HepG2 (cell line): Measurements from ENCODE around the gene MTF1. TPM values are rescaled to one million over a fixed set of nuclear protein-coding genes. Genes with fewer than 3 reads are reported as not detected.

Experiments used
- EED ChIP-seq: sonication (generic); formaldehyde crosslinking; IDR thresholded peaks from 2 replicates; pipeline ENCODE4 v1.5.0; 2020; ENCODE audit warnings: mild to moderate bottlenecking, missing genetic modification reagents
- FOXP1 ChIP-seq, 2 experiments: fragments of 450-650 bp in 1 of 2; IDR thresholded peaks; 2 replicates each; pipeline ENCODE4 v1.6.1; 2017 to 2018; ENCODE audit warnings: antibody characterized with exemption in 1 of 2
- GMEB1 ChIP-seq: sonication (generic); formaldehyde crosslinking; IDR thresholded peaks from 2 replicates; pipeline ENCODE4 v1.5.1; 2020; ENCODE audit warnings: missing genetic modification reagents, mild to moderate bottlenecking, borderline replicate concordance
- GPBP1L1 ChIP-seq: sonication (generic); formaldehyde crosslinking; IDR thresholded peaks from 2 replicates; pipeline ENCODE4 v1.5.0; 2020; ENCODE audit warnings: mild to moderate bottlenecking, missing genetic modification reagents
- HMGXB3 ChIP-seq: sonication (generic); formaldehyde crosslinking; IDR thresholded peaks from 2 replicates; pipeline ENCODE4 v1.4.0; 2020; ENCODE audit warnings: missing genetic modification reagents, borderline replicate concordance
- HNRNPUL1 ChIP-seq: fragments of 200-400 bp; formaldehyde crosslinking; IDR thresholded peaks from 2 replicates; pipeline ENCODE4 v1.6.1; 2017; ENCODE audit warnings: low read depth, mild to moderate bottlenecking, low read length, moderate library complexity
- MYPOP ChIP-seq: sonication (generic); formaldehyde crosslinking; IDR thresholded peaks from 2 replicates; pipeline ENCODE4 v1.8.1; 2023; ENCODE audit warnings: mild to moderate bottlenecking, moderate library complexity, missing genetic modification reagents
- NFE2L2 ChIP-seq: fragments of 150-350 bp; IDR thresholded peaks from 2 replicates; pipeline ENCODE4 v1.6.1; 2014; ENCODE audit warnings: low read length
- RBFOX2 ChIP-seq: fragments of 200-400 bp; formaldehyde crosslinking; IDR thresholded peaks from 2 replicates; pipeline ENCODE4 v1.6.1; 2017; ENCODE audit warnings: low read depth, mild to moderate bottlenecking, low read length
- REST ChIP-seq, 2 experiments: IDR thresholded peaks; 2 replicates each; pipeline ENCODE4 v1.6.1; 2011 to 2012; ENCODE audit warnings: low read length in 2 of 2, borderline replicate concordance in 1 of 2, low read depth in 1 of 2, mild to moderate bottlenecking in 1 of 2, moderate library complexity in 1 of 2
- SALL1 ChIP-seq: sonication (generic); formaldehyde crosslinking; IDR thresholded peaks from 2 replicates; pipeline ENCODE4 v1.8.0; 2022; ENCODE audit warnings: mild to moderate bottlenecking, missing genetic modification reagents
- TEAD3 ChIP-seq: optimal IDR thresholded peaks from 2 replicates; pipeline ENCODE3; 2016; ENCODE audit warnings: borderline replicate concordance
- ZFP82 ChIP-seq: sonication (generic); formaldehyde crosslinking; IDR thresholded peaks from 2 replicates; pipeline ENCODE4 v1.5.1; 2020; ENCODE audit warnings: mild to moderate bottlenecking, missing genetic modification reagents, borderline replicate concordance
- ZNF546 ChIP-seq: sonication (generic); formaldehyde crosslinking; conservative IDR thresholded peaks from 2 replicates; pipeline ENCODE4 v1.8.1; 2023; ENCODE audit warnings: mild to moderate bottlenecking, missing genetic modification reagents
- ZNF652 ChIP-seq: IDR thresholded peaks from 2 replicates; pipeline ENCODE4 v1.6.1; 2016; ENCODE audit warnings: low read depth, borderline replicate concordance
- polyA plus RNA-seq, 8 experiments: library from polyadenylated mRNA; depleted of rRNA in 3 of 8; stranded (reverse) in 7 of 8; unstranded in 1 of 8; fragments of >200 nt; fragmentation: Illumina TruSeq in 4 of 8; extraction: Trizol in 4 of 8; gene quantifications; 2 replicates each; pipeline versions ENCODE4 v1.2.1 to v1.2.3, GENCODE V29; 2011 to 2016; ENCODE audit warnings: low read depth in 4 of 8, missing spikeins in 1 of 8, mixed read lengths in 1 of 8; ENCODE audit not compliant: insufficient read depth in 1 of 8
- total RNA-seq, 5 experiments: library from RNA; depleted of rRNA; stranded (reverse); fragments of >200 nt; fragmentation: Illumina TruSeq; extraction: Trizol; gene quantifications; 2 replicates each; pipeline ENCODE4 v1.2.3, GENCODE V29; 2016; ENCODE audit warnings: low read depth in 1 of 5

Gene MTF1
- total and polyA plus RNA-seq, 2 of the 13 experiments (the other 11 are each of a cell fraction or from before 2014, with no cell fraction given) = 2.4 to 3.3 TPM

- TF ChIP-seq HMGXB3 (CRISPR knock-in tag) (0 out of 2 replicates have a peak, but pooled peaks have one; percentile 13), SALL1 (CRISPR knock-in tag) (peak; percentile 49; the same call in 1 of the 2 replicates), ZNF546 (CRISPR knock-in tag) (0 out of 2 replicates have a peak, but pooled peaks have one; percentile 37), ZFP82 (no peak), MYPOP (no peak), ZNF652 (CRISPR knock-in tag) (no peak), HNRNPUL1 (no peak), EED (CRISPR knock-in tag) (no peak; the same call in 1 of the 2 replicates), TEAD3 (CRISPR knock-in tag) (peak; percentile 15), GMEB1 (CRISPR knock-in tag) (peak; percentile 59; the same call in 1 of the 2 replicates), FOXP1 (IDR thresholded peaks at IDR 0.05) (no peak), FOXP1 (CRISPR knock-in tag; IDR thresholded peaks at IDR 0.05) (no peak), RBFOX2 (peak; percentile 94), NFE2L2 (no peak), REST (IDR thresholded peaks at IDR 0.05; ENCODE audit: borderline replicate concordance in 1 of 2, low read depth in 1 of 2, low read length in 2 of 2) (no peak), GPBP1L1 (no peak)
Measured at GRCh38 chr1:37859507-37860345, at the start of gene MTF1 (continued).
